HG02840 (cell line): ENCODE results near the gene SEMA3C.

Experiments used
- ATAC-seq: cut with Tn5 transposase; IDR thresholded peaks from one replicate; pipeline ENCODE4 v1.9.1; 2021; ENCODE audit warnings: mild to moderate bottlenecking, moderate library complexity, moderate number of reproducible peaks; ENCODE audit not compliant: unreplicated experiment, low FRiP score

The SEMA3C gene

DNA sequence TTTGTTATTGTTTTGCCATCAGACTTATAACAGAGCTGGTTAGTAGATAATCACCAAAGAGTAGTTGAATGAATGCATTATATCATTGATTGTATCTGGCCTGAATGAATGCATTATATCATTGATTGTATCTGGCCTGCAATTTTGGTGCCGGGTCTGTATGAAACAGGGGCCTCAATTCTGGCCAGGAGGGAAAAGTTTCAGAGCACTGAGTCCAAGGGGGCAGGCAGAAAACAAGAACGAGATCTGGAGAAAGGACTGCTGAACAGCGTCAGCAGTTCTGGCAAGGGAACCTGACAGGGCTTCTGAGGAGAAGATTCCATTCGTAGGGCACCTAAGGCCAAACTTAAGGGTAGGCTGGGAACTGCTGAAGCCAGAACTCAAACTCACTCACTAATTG lies 128.0 kb downstream of the SEMA3C start:
- ATAC-seq = no peak

- ATAC-seq = no peak
Observed at GRCh38 chr7:80787721-80788120, 131.1 kb downstream of the SEMA3C start.

DNA sequence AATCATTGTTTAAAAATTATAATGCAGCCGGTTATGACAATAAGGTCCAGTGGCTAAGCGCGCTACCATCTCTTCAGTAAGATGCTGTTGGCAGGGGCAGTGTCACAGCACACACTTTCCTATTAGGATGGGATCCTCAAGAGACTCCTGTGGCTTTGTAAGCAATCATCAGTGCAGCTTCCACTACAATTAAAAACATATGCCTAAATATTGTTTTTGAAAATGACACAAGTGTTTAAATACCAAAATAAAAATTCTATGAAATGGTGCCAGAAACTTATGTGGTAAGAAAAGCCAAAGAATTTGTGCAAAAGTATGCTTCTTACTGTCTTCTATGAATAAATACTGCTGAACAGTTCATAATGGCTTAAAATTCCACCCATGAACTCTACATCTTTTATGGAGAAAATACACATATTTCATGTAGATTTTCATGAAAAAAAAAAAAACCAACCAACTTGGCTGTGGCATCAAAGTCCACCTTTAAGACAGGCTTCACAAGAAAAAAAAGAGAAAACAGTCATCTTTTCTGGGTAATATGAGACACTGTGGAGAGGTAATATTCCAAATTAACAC lies 132.8 kb downstream of the SEMA3C start:
- no peak for ATAC-seq

DNA sequence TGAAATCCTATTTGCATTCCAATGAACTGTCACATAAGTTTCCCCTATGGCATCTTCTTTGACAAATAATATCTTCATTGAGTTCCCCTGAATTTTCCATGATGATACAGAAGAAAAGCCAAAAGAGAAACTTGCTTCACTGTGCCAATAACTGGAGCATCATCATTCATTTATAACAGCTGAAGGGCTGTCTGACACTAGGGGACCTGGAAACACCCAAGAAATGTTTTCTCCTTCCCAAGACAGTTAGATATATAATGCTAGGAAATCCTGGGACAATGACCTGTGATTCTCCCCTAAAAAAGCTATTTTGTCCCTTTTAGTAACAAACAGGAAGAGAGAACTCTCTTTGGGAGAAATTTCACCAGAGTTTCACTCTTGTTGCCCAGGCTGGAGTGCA lies 133.6 kb downstream of the SEMA3C start:
- no peak for ATAC-seq

DNA sequence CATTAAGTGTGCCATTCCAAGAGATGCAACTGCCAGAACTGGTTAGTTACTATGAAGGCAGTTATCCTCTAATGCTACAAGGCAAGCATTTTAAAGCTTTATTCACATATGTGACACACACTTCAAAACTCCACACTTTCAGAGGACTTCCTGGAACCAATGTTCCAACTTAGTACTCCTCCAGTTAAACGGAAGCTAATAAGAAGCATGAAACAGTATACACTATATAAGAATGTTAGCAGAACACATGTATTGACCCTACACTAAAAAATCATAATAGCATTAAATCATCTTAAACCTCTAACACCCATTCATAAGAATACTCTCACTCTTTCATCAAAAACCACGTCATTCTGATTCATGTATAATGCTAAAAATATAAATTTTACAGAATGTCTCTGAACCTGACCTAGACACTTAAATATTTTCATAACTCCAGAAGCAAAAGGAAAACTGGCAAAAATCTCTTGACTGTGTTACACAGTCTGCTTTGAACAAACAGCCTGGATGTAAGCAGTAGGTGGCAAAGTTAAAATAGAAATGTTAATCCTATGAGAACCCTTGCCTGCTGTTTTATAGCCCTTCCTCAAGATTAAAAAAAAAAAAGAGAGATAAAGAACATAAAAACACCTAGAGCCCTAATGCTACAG lies 135.0 kb downstream of the SEMA3C start:
- no peak for ATAC-seq

GRCh38 chr7:80783186-80783677 lies 135.6 kb downstream of the SEMA3C start:
- no peak for ATAC-seq

DNA sequence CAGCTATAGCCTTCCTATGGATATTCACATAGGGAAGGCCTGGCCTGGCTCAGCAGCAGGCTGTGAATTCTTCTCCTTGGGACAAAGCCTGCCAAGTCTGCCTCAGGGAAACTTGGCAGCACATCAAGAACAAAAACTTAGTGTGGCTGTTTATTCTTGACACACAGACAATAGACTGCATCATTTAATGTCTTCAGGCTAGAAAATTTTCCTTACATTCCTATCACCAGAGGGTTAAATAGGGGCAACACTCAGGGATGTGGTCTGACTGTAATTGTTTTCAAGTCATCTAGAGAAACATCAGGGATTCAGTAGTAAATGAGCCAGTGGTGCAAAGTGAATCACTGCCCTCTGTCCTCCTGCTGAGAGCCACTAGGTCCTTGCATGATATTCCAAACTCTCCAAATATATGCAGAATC lies 137.3 kb downstream of the SEMA3C start:
- no peak for ATAC-seq

GRCh38 chr7:80781146-80781545 lies 137.7 kb downstream of the SEMA3C start:
- no peak for ATAC-seq

DNA sequence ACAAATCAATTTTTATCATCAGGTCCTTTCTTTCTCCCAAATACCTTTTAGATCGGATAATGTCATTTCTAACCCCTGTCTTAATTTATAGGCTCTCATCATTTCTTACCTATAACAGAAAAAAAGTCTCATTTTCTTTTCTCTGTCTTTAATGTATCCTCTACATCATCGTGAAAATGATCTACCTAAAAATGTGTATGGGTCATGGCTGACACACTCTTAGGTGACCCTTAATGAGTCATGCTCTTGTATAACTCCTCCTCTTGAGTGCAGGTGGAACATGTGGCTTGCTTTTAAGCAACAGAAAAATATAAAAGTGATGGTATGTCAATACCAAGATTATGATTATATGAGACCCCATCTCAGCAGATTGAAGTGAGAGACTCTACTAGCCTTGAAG lies 139.4 kb downstream of the SEMA3C start:
- no peak for ATAC-seq

GRCh38 chr7:80775897-80776296 lies 143.0 kb downstream of the SEMA3C start:
- no peak for ATAC-seq

DNA sequence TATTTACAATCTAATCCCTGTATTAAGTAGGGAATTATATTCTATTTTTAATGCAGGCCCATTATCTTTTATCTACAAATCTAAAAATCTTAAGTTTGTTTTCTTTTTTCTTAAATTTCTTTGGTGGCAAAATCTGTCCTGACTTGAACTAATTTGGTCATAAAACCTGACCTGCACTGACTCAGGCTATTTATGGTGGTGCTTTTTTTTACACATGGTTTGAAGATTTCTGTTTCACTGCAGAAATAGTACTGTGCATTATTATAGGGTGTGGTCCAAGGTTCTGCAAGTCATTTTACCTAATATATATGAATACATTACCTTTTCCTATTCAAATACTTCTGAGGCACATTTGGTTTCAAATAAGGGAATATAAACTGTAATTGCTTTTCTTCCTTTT lies 143.4 kb downstream of the SEMA3C start:
- ATAC-seq = no peak

GRCh38 chr7:80774843-80775242 lies 144.0 kb downstream of the SEMA3C start:
- no peak for ATAC-seq

- ATAC-seq = no peak
Observed at GRCh38 chr7:80773787-80774508, 144.9 kb downstream of the SEMA3C start.

DNA sequence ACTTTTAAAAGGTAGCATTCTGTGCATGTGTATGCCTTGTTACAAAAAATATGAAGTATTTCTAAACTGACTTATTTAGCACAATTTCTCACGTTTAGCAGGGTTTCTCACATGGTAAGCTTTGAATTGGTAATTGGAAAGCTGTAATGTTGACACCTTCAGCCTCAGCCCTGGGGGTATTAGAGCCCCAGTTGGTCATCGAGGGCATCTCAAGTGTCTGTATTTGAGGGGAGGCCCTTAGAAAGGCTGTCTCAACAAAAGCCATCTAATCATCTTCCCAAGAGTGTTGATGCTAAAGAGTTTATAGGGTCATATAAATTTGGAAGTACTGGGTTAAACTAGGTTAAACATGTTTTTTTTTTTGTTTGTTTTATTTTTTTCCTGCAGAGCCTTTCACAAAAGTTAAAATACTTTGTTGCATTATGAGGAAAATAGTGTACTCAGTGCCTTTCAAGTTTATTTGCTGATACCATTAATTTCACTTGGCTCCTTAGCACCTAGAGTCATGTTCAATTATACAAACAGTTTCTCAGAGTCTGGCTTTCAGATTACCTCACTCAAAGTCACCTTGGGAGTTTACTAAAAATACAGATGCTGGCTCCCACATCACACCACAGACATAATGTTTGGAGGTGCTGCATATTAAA lies 146.4 kb downstream of the SEMA3C start:
- no peak for ATAC-seq

DNA sequence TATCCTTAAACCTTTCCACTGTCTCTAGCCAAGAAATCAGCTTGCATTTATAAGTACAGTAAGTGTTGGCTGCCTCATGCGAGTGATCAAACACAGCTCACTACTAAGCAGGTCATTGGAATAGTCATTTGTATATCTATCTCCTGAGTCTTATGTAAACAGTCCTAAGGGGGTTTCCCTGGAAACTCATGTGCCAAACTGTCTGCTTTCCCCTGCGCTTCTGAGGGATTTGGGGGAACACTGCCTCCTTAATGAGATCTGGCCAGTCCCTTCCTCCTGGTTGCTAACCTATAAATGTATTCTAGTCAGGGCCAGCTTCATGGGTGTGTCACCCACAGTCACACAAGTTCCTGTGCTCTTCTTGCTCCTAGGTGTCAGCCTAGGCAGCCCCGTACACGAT lies 147.3 kb downstream of the SEMA3C start:
- no peak for ATAC-seq

GRCh38 chr7:80770675-80771081 lies 148.2 kb downstream of the SEMA3C start:
- ATAC-seq = no peak

GRCh38 chr7:80770061-80770460 lies 148.8 kb downstream of the SEMA3C start:
- ATAC-seq = no peak

- no peak for ATAC-seq
Observed at GRCh38 chr7:80768756-80769155, 150.1 kb downstream of the SEMA3C start.

- no peak for ATAC-seq
Observed at GRCh38 chr7:80767654-80768053, 151.2 kb downstream of the SEMA3C start.

GRCh38 chr7:80766724-80767123 lies 152.1 kb downstream of the SEMA3C start:
- no peak for ATAC-seq

GRCh38 chr7:80764132-80764531 lies 154.7 kb downstream of the SEMA3C start:
- ATAC-seq = no peak
